ENCODE results near the gene ECHS1.
A peak's percentile ranks its signal among the peaks of the same experiment; 100 is the strongest.

The ECHS1 gene

GRCh38 chr10:133377025-133377817 lies 4.1 kb upstream of the ECHS1 start:
- TF ChIP-seq TCF12 (IDR thresholded peaks at IDR 0.05; ENCODE audit: low read depth): no peak
- no peak for TF ChIP-seq YY1 (IDR thresholded peaks at IDR 0.05; ENCODE audit: low read depth)
- TF ChIP-seq REST (IDR thresholded peaks at IDR 0.05; ENCODE audit: low read depth): no peak
- no peak for TF ChIP-seq TEAD4 (IDR thresholded peaks at IDR 0.05)
- no peak for TF ChIP-seq EGR1 (IDR thresholded peaks at IDR 0.05)
- no peak for TF ChIP-seq RAD21 (IDR thresholded peaks at IDR 0.05; ENCODE audit: low read depth)
- no peak for TF ChIP-seq FOXM1 (IDR thresholded peaks at IDR 0.05; ENCODE audit: borderline replicate concordance, low read depth)
- TF ChIP-seq USF1 (IDR thresholded peaks at IDR 0.05): no peak
- no peak for TF ChIP-seq EP300 (IDR thresholded peaks at IDR 0.05; ENCODE audit: borderline replicate concordance)
- TF ChIP-seq NFIC (IDR thresholded peaks at IDR 0.05): no peak
- TF ChIP-seq TAF1 (IDR thresholded peaks at IDR 0.05; ENCODE audit: low read depth): no peak
- no peak for TF ChIP-seq CREB1 (IDR thresholded peaks at IDR 0.05; ENCODE audit: low read depth)
- TF ChIP-seq MAX (IDR thresholded peaks at IDR 0.05): no peak; the same call in 1 of the 2 replicates
- no peak for TF ChIP-seq ZBTB7A (IDR thresholded peaks at IDR 0.05; ENCODE audit: low read depth)
- no peak for TF ChIP-seq CEBPB (IDR thresholded peaks at IDR 0.05)

GRCh38 chr10:133375357-133376115 lies 2.4 kb upstream of the ECHS1 start:
- TF ChIP-seq TEAD4 (IDR thresholded peaks at IDR 0.05) (no peak), USF1 (IDR thresholded peaks at IDR 0.05) (no peak), EGR1 (IDR thresholded peaks at IDR 0.05) (no peak), RAD21 (IDR thresholded peaks at IDR 0.05; ENCODE audit: low read depth) (no peak), REST (IDR thresholded peaks at IDR 0.05; ENCODE audit: low read depth) (no peak), FOXM1 (IDR thresholded peaks at IDR 0.05; ENCODE audit: borderline replicate concordance, low read depth) (no peak), ZBTB7A (IDR thresholded peaks at IDR 0.05; ENCODE audit: low read depth) (no peak), MAX (IDR thresholded peaks at IDR 0.05) (no peak), CREB1 (IDR thresholded peaks at IDR 0.05; ENCODE audit: low read depth) (no peak), TAF1 (IDR thresholded peaks at IDR 0.05; ENCODE audit: low read depth) (no peak), CEBPB (IDR thresholded peaks at IDR 0.05) (no peak), NFIC (IDR thresholded peaks at IDR 0.05) (no peak), YY1 (IDR thresholded peaks at IDR 0.05; ENCODE audit: low read depth) (no peak), TCF12 (IDR thresholded peaks at IDR 0.05; ENCODE audit: low read depth) (no peak), EP300 (IDR thresholded peaks at IDR 0.05; ENCODE audit: borderline replicate concordance) (no peak)

GRCh38 chr10:133372507-133372906 lies 647 bp downstream of the ECHS1 start:
- TF ChIP-seq NFIC (IDR thresholded peaks at IDR 0.05): peak; percentile 26; the same call in 1 of the 2 replicates
- no peak for TF ChIP-seq RAD21 (IDR thresholded peaks at IDR 0.05; ENCODE audit: low read depth)

DNA sequence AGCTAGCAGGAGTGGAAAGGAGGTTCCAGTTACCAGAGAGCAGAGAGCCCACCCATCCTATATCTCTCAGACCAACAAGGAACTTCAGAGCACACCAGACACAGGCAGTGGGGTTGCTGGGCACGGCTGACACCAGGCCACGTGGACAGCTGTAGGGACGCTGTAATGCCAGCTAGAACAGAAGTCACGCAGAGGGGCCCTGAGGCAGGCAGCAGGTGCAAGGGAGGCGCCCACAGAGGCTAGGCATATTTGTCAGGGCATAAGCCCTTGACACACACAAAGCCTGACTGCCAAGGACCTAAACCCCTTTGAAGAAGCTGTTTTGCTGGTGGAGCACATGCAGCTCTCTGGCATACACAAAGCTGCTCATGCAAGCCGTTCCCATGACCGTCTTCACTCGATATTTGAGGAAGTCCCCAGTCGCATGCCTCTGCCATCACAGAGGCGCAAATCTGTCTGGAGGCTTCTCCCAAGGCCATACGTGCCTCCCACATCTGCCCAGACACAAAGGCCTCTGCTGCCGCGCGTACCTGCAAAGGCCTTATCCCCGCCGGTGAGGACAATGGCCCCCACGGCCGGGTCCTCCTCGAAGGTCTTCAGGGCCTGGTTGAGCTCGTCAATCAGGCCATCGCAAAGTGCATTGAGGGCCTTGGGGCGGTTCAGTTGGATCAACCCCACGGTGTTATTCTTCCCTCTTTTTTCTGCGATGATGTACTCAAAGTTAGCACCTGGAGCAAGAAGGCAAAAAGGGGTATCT lies 2.9 kb downstream of the ECHS1 start:
- TF ChIP-seq EP300 (IDR thresholded peaks at IDR 0.05; ENCODE audit: borderline replicate concordance) (no peak), TCF12 (IDR thresholded peaks at IDR 0.05; ENCODE audit: low read depth) (no peak), MAX (IDR thresholded peaks at IDR 0.05) (no peak), TEAD4 (IDR thresholded peaks at IDR 0.05) (no peak), RAD21 (IDR thresholded peaks at IDR 0.05; ENCODE audit: low read depth) (no peak), USF1 (IDR thresholded peaks at IDR 0.05) (no peak), FOXM1 (IDR thresholded peaks at IDR 0.05; ENCODE audit: borderline replicate concordance, low read depth) (no peak), EGR1 (IDR thresholded peaks at IDR 0.05) (no peak), YY1 (IDR thresholded peaks at IDR 0.05; ENCODE audit: low read depth) (no peak), CREB1 (IDR thresholded peaks at IDR 0.05; ENCODE audit: low read depth) (no peak), REST (IDR thresholded peaks at IDR 0.05; ENCODE audit: low read depth) (no peak), ZBTB7A (IDR thresholded peaks at IDR 0.05; ENCODE audit: low read depth) (no peak), TAF1 (IDR thresholded peaks at IDR 0.05; ENCODE audit: low read depth) (no peak), CEBPB (IDR thresholded peaks at IDR 0.05) (no peak), NFIC (IDR thresholded peaks at IDR 0.05) (no peak)
